ENCODE results near the gene HIC1.

Gene HIC1

DNA sequence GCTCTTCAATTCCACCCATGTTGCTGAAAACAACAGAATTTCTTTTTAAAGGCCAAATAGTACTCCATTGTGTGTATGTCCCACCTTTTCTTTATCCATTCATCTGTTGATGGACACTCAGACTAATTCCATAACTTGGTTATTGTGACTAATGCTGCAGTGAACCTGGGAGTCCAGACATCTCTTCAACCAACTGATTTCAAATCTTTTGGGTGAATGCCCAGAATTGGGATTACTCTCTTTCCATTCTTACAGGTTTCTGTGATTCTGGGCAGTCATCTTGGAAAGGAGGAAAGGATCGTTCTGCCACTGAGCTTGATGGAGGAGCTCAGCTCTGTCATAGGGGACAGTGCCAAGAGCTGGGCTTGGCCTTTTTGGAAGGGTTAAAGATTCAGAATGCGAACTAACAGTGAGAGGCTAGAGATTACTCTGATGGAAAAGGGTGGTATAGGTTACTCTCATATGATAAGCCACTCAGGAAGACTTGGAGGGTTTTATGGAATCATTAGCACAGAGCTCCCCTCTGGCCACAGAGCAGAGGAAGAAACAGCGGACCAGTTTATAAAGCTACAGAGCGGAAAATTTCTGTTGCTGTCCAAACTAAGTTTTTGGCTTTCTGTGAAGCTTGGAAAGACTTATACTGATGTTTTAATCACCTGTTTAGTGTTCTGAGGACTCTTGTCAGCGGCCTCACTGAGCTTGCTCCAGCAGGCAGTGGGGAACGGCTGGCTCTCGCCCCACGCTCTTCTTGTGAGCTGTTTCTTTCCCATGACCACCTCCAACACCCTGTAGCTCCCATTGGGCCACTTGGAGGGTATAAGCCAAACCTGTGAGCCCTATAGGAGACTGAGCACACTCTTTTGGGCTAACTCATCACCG, 48.3 kb downstream of the HIC1 start:
- Histone ChIP-seq H3K4me3 (ENCODE audit: low read length) (no peak overlapping the region), H3K36me3 (ENCODE audit: control insufficient read depth, insufficient read depth, low read length, severe bottlenecking) (peaks cover under 1% of the 10 kb centered on the region), H3K9me3 (ENCODE audit: control insufficient read depth, low read length) (no peaks in the 10 kb centered on the region), H3K9ac (ENCODE audit: low read length) (no peak overlapping the region), H3K4me1 (ENCODE audit: control insufficient read depth, insufficient read depth, low read length) (peaks cover 6% of the 10 kb centered on the region), H3K27me3 (replicated peaks; ENCODE audit: control insufficient read depth, insufficient read depth, low read length) (no peaks in the 10 kb centered on the region)
- DNase-seq (ENCODE audit: low read depth) = peak; percentile 61

DNA sequence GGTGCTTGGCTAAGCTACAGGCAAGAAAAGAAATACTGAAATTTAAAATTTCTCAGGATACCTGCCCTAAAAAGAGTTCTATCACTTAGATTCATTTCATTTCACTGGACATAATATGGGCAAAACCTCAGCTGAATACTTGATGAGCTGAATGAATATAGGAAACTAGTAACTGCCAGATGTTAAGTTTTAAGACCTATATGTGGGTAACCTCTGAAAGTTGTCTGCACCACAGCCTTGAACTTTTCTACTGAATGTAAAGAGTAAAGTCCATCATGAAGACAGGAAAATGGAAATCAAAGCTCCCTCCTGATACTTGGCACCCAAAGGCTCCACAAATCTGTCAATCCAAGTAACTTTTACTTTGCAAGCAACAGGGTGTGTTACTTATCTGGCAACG, 50.8 kb downstream of the HIC1 start:
- no peaks in the 10 kb centered on the region for H3K9me3 ChIP-seq (ENCODE audit: control insufficient read depth, low read length)
- H3K36me3 ChIP-seq (ENCODE audit: control insufficient read depth, insufficient read depth, low read length, severe bottlenecking) = no peaks in the 10 kb centered on the region
- no peak overlapping the region for H3K9ac ChIP-seq (ENCODE audit: low read length)
- H3K27me3 ChIP-seq (replicated peaks; ENCODE audit: control insufficient read depth, insufficient read depth, low read length) = no peaks in the 10 kb centered on the region
- no peak overlapping the region for H3K4me3 ChIP-seq (ENCODE audit: low read length)
- H3K4me1 ChIP-seq (ENCODE audit: control insufficient read depth, insufficient read depth, low read length) = peaks cover 6% of the 10 kb centered on the region
- no peak for DNase-seq (ENCODE audit: low read depth)

DNA sequence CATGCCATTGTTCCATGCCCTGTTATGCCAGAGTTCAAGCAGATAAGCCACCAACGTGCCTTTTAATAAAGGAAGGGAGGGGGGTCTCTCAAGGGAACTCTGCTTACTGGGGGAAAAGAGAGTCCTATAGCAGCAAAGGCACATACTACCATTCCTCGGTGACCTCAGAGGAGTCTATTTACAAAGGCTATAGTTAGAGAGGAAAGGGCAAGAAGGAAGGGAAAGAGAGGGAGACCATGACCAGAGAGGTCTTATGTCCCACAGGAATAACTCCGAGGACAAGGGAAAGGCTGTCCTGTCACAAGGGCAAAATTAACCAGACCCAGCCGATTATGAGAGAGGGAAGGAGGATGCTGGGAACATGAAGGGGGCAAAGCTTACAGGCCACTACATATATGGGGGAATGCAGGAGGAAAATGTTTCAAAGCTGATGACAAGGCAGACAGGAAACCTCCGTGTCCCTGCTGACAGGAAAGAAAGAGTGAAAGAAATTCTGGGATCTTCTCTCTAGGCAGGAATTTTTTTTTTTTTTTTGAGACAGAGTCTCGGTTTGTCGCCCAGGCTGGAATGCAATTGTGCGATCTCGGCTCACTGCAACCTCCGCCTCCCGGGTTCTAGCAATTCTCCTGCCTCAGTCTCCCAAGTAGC, 51.5 kb downstream of the HIC1 start:
- Histone ChIP-seq H3K36me3 (ENCODE audit: control insufficient read depth, insufficient read depth, low read length, severe bottlenecking) (no peaks in the 10 kb centered on the region), H3K9me3 (ENCODE audit: control insufficient read depth, low read length) (no peaks in the 10 kb centered on the region), H3K9ac (ENCODE audit: low read length) (no peak overlapping the region), H3K27me3 (replicated peaks; ENCODE audit: control insufficient read depth, insufficient read depth, low read length) (no peaks in the 10 kb centered on the region), H3K4me3 (ENCODE audit: low read length) (no peak overlapping the region), H3K4me1 (ENCODE audit: control insufficient read depth, insufficient read depth, low read length) (peaks cover 6% of the 10 kb centered on the region)
- no peak for DNase-seq (ENCODE audit: low read depth)

DNA sequence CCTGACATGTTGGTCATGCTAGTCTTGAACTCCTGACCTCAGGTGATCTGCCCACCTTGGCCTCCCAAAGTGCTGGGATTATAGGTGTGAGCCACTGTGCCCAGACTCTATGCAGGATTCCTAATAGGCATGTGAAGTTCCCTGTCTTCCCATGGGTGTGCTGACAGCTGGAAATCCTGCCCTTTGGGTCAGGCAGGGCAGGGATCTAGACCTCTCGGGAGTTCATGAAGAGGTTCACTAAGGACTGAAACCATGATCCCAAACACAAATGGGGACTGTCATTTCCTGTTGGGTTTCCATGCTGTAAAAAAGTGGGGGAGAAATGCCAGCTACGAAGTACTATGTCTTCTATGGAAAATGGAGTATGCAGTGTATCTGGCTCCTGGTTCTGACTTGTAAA, 52.1 kb downstream of the HIC1 start:
- no peak overlapping the region for H3K9ac ChIP-seq (ENCODE audit: low read length)
- H3K4me1 ChIP-seq (ENCODE audit: control insufficient read depth, insufficient read depth, low read length) = peaks cover 6% of the 10 kb centered on the region
- H3K36me3 ChIP-seq (ENCODE audit: control insufficient read depth, insufficient read depth, low read length, severe bottlenecking) = no peaks in the 10 kb centered on the region
- no peaks in the 10 kb centered on the region for H3K9me3 ChIP-seq (ENCODE audit: control insufficient read depth, low read length)
- no peaks in the 10 kb centered on the region for H3K27me3 ChIP-seq (replicated peaks; ENCODE audit: control insufficient read depth, insufficient read depth, low read length)
- DNase-seq (ENCODE audit: low read depth) = no peak
- no peak overlapping the region for H3K4me3 ChIP-seq (ENCODE audit: low read length)

DNA sequence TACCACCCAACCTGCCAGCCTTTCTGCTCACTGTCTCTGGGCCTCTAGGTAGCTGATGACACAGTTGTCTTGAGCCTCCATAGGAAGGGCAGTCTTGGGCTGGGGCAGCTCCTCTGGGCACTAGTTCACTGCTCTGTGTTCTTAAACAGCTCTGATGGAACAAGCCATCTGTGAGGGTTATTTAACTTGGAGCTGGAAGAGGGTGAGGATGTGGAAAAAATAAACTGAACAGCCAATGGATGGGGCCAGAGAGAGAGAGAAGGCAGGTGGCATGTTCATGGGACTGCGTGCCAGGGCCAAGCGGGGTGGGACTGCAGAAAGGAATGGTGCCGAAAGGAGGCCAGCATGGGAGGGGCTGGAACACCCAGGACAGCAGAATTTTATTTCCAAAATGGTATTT, 52.6 kb downstream of the HIC1 start:
- Histone ChIP-seq H3K4me3 (ENCODE audit: low read length) (no peak overlapping the region), H3K9me3 (ENCODE audit: control insufficient read depth, low read length) (no peaks in the 10 kb centered on the region), H3K36me3 (ENCODE audit: control insufficient read depth, insufficient read depth, low read length, severe bottlenecking) (no peaks in the 10 kb centered on the region), H3K4me1 (ENCODE audit: control insufficient read depth, insufficient read depth, low read length) (peaks cover 6% of the 10 kb centered on the region), H3K27me3 (replicated peaks; ENCODE audit: control insufficient read depth, insufficient read depth, low read length) (no peaks in the 10 kb centered on the region), H3K9ac (ENCODE audit: low read length) (no peak overlapping the region)
- no peak for DNase-seq (ENCODE audit: low read depth)

DNA sequence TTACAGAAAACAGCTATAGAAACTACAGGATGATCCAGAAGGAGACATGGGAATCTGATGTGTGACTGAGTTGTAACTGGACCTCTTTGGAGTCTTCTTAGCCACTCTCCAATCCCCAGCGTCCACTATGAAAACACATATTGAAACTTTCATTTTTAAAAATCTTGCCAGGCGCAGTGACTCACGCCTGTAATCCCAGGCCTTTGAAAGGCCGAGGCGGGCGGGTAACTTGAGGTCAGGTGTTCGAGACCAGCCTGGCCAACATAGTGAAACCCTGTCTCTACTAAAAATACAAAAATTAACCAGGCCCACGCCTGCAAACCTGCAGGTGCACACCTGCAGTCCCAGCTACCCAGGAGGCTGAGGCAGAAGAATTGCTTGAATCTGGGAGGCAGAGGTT, 53.3 kb downstream of the HIC1 start:
- H3K27me3 ChIP-seq (replicated peaks; ENCODE audit: control insufficient read depth, insufficient read depth, low read length) = no peaks in the 10 kb centered on the region

DNA sequence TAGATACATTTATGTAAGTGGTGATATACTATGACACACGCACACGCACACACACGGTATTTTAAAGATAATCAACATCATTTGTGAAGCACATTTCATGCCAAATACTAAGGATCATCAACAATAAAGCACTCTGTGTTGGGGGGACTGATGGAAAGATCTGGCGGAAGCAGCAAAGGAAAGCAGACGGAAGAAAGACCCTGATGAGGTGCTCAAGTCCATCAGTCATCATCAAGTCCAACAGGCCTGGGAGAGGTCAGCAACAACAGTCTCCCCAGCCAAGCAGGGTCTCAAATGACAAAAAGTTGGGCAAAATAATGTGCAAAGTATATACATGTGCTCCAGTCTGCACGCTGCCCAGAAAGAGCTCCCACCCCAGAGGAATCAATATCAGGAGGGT, 55.5 kb downstream of the HIC1 start:
- Histone ChIP-seq H3K4me1 (ENCODE audit: control insufficient read depth, insufficient read depth, low read length) (peaks cover 6% of the 10 kb centered on the region), H3K9me3 (ENCODE audit: control insufficient read depth, low read length) (no peaks in the 10 kb centered on the region), H3K36me3 (ENCODE audit: control insufficient read depth, insufficient read depth, low read length, severe bottlenecking) (no peaks in the 10 kb centered on the region), H3K4me3 (ENCODE audit: low read length) (no peak overlapping the region), H3K9ac (ENCODE audit: low read length) (no peak overlapping the region), H3K27me3 (replicated peaks; ENCODE audit: control insufficient read depth, insufficient read depth, low read length) (no peaks in the 10 kb centered on the region)
- no peak for DNase-seq (ENCODE audit: low read depth)

More for the DNA sequence above, 53.3 kb downstream of the HIC1 start:
- Histone ChIP-seq H3K9me3 (ENCODE audit: control insufficient read depth, low read length) (no peaks in the 10 kb centered on the region), H3K9ac (ENCODE audit: low read length) (no peak overlapping the region), H3K36me3 (ENCODE audit: control insufficient read depth, insufficient read depth, low read length, severe bottlenecking) (no peaks in the 10 kb centered on the region), H3K4me1 (ENCODE audit: control insufficient read depth, insufficient read depth, low read length) (peaks cover 6% of the 10 kb centered on the region), H3K4me3 (ENCODE audit: low read length) (no peak overlapping the region)
- DNase-seq (ENCODE audit: low read depth) = no peak

DNA sequence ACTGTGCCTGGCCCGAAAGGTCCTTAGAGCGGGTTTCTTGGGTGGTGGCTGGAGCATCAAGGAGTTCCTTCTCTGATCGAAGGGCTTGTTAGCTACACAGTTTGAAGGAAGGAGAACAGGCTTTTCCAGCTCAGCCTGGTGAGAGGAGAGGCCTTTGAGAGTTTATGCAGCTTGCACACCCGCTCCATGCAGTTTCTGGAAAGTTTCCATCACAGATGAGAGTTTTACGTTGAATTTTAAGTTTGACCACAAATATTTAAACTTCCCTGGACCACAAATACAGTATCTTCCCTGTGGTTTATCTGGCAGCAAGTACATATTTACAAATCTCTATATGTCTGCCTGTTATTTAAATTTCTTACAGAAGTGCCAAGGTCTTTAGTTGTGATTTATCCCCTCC, 56.8 kb downstream of the HIC1 start:
- Histone ChIP-seq H3K27me3 (replicated peaks; ENCODE audit: control insufficient read depth, insufficient read depth, low read length) (no peaks in the 10 kb centered on the region), H3K9ac (ENCODE audit: low read length) (no peak overlapping the region), H3K4me3 (ENCODE audit: low read length) (no peak overlapping the region), H3K4me1 (ENCODE audit: control insufficient read depth, insufficient read depth, low read length) (no peaks in the 10 kb centered on the region), H3K9me3 (ENCODE audit: control insufficient read depth, low read length) (no peaks in the 10 kb centered on the region), H3K36me3 (ENCODE audit: control insufficient read depth, insufficient read depth, low read length, severe bottlenecking) (no peaks in the 10 kb centered on the region)
- DNase-seq (ENCODE audit: low read depth) = peak; percentile 32

Measured in adipocyte (in vitro differentiated cells).